Activated B cell treated with CpG ODN at 0.5 μM for 24 hours (primary cell): ENCODE data around the gene KIAA1549. TPM values are rescaled to one million over a fixed set of nuclear protein-coding genes. Genes with fewer than 3 reads are reported as not detected.

Source experiments
- ATAC-seq: fragments of 200-7000 bp; cut with Tn5 transposase; one replicate; pipeline ENCODE4 v1.10.0; 2021; ENCODE audit warnings: low read depth, mild to moderate bottlenecking, moderate library complexity
- CTCF ChIA-PET: fragments of 350-600 bp; sonication (Branson Sonifier 250); formaldehyde crosslinking; loops from one replicate; lab custom pipeline; 2021; ENCODE audit warnings: antibody characterized with exemption; lab: Charles Lee
- POLR2A ChIA-PET: fragments of 350-600 bp; sonication (Branson Sonifier 250); formaldehyde crosslinking; loops from one replicate; lab custom pipeline; 2021; ENCODE audit warnings: antibody characterized with exemption; lab: Charles Lee
- DNase-seq: peaks from one replicate; pipeline ENCODE4 v3.0.0; 2022
- H3K27ac Mint-ChIP-seq: one replicate; pipeline ENCODE4 v1.8.0; 2020; ENCODE audit warnings: mixed read lengths
- H3K27me3 Mint-ChIP-seq: one replicate; pipeline ENCODE4 v1.8.0; 2021; ENCODE audit warnings: mixed read lengths
- H3K36me3 Mint-ChIP-seq: one replicate; pipeline ENCODE4 v1.8.0; 2021; ENCODE audit warnings: low read depth, mixed read lengths
- H3K4me1 Mint-ChIP-seq: one replicate; pipeline ENCODE4 v1.8.0; 2021; ENCODE audit warnings: mixed read lengths
- H3K4me3 Mint-ChIP-seq: one replicate; pipeline ENCODE4 v1.8.0; 2020; ENCODE audit warnings: mild to moderate bottlenecking, mixed read lengths
- H3K9me3 Mint-ChIP-seq: one replicate; pipeline ENCODE4 v1.8.0; 2020; ENCODE audit warnings: mixed read lengths
- intact Hi-C: fragments of 100-400 bp; cut with micrococcal nuclease; formaldehyde crosslinking; loops from one replicate; pipeline ENCODE4 v1.15.1; 2024
- total RNA-seq: library from RNA; stranded (reverse); gene quantifications from 2 replicates; pipeline ENCODE4 v1.2.3, GENCODE V29; 2022
- TF ChIP-seq, protein P1 (sequence below): fragments of 200-600 bp; IDR thresholded peaks from one replicate; pipeline ENCODE4 v1.8.0; 2022; ENCODE audit warnings: antibody characterized with exemption, mild to moderate bottlenecking

Gene KIAA1549
- total RNA-seq, 1 donor from 2014 or later: 0.42 TPM

DNA sequence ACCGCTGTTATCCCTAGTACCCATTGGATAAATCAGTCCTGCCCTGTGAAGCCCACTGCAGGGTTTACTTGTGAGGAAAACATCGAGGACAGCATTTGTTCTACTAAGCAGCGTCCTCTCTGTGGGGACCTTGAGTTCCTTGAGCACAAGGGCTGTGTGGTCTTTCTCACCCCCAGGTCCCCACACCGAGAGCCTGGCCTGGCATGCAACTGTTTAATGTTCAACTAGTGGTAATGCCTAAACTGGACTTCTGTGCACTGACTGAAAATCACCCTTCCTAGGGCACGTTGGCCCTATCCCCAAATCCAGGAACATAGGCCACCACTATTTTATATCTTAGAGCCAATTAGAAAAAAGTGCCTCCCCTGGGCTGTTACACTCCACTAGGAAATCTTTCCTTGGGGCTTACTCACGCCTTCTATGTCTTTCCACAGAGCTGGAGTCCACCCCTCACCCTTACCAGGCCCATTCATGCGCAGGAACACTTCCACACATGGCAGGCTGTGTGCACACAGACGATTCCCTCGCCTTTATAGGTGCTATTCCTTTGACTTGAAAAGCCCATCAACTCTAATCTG is 185.1 kb downstream of the KIAA1549 start:
- Mint-ChIP-seq H3K9me3 (no peaks in the 10 kb centered on the region), H3K36me3 (no peaks in the 10 kb centered on the region), H3K27ac (no peak overlapping the region), H3K4me1 (no peaks in the 10 kb centered on the region), H3K4me3 (no peak overlapping the region), H3K27me3 (peaks cover 2% of the 10 kb centered on the region)
- intact Hi-C loops: no loop called here
- CTCF ChIA-PET: no interaction called here
- TF ChIP-seq, protein P1, sequence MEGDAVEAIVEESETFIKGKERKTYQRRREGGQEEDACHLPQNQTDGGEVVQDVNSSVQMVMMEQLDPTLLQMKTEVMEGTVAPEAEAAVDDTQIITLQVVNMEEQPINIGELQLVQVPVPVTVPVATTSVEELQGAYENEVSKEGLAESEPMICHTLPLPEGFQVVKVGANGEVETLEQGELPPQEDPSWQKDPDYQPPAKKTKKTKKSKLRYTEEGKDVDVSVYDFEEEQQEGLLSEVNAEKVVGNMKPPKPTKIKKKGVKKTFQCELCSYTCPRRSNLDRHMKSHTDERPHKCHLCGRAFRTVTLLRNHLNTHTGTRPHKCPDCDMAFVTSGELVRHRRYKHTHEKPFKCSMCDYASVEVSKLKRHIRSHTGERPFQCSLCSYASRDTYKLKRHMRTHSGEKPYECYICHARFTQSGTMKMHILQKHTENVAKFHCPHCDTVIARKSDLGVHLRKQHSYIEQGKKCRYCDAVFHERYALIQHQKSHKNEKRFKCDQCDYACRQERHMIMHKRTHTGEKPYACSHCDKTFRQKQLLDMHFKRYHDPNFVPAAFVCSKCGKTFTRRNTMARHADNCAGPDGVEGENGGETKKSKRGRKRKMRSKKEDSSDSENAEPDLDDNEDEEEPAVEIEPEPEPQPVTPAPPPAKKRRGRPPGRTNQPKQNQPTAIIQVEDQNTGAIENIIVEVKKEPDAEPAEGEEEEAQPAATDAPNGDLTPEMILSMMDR: no peak
- ATAC-seq (no peak), DNase-seq (no peak)
- POLR2A ChIA-PET: no interaction called here

DNA sequence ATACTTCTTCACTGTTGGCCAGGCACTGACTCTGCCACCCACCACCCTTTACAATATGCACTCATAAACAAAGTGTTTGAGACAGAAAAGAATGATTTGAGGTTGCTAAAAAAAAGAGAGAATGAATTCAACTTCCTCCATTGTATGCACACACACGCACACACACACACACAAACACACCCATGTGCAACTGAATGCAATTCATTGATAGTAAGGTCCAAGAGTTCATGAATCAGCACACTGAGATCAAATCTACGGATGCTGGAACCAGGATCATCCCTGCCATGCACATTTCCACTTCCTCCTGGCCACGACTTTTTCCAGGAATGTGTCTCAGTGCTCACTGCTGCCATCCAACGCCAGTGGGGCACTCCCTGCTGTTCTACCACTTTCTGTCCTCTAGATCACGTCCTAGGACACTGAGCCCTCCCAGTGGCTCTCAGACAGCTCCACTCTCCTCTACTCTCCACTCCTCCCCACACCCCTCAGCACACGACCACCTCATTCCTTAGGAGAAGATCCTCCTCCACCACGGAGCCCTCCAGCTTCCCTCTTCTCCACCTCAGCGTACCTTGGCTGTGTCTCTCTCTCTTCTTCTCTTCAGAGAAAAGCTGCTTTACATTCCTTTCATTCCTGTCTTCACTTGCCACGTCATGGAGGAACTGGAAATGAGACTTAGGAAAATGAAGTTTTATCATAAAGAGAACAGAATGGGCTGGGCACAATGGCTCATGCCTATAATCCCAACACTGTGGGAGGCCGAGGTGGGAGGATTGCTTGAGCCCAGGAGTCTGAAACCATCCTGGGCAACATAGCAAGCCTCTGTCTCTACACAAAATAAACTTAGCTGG is 195.4 kb downstream of the KIAA1549 start:
- ChIA-PET CTCF (no interaction called here), POLR2A (no interaction called here)
- no peak for DNase-seq
- H3K9me3 Mint-ChIP-seq: peaks cover 11% of the 10 kb centered on the region
- TF ChIP-seq, protein P1: no peak
- peaks cover 3% of the 10 kb centered on the region for H3K27me3 Mint-ChIP-seq
- no peak for ATAC-seq
- intact Hi-C loops: no loop called here
- no peak overlapping the region for H3K4me3 Mint-ChIP-seq
- no peaks in the 10 kb centered on the region for H3K36me3 Mint-ChIP-seq
- no peak overlapping the region for H3K27ac Mint-ChIP-seq
- H3K4me1 Mint-ChIP-seq: no peaks in the 10 kb centered on the region

DNA sequence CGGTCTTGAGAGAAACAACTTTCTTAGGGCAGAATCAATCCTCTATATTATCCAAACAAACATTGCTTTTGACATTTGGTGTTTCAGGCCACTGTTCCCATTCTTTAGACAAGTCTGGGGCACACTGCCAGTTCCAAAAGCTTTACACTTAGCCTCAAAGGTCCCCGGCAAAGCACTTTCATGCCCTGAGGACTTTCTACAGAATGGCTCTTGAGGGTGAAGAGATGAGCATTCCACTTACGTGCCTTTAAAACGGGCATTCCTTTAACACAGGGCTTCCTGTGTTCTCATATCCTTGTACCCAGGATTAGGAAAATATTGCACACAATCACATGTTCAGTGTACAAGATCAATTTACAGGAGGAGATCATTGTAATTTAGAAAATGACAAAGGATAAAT is 196.5 kb downstream of the KIAA1549 start:
- ATAC-seq (no peak), DNase-seq (no peak)
- Mint-ChIP-seq H3K4me1 (no peaks in the 10 kb centered on the region), H3K27ac (no peak overlapping the region), H3K9me3 (peaks cover 11% of the 10 kb centered on the region), H3K36me3 (no peaks in the 10 kb centered on the region), H3K27me3 (peaks cover 3% of the 10 kb centered on the region), H3K4me3 (no peak overlapping the region)
- CTCF ChIA-PET: no interaction called here
- intact Hi-C loops: no loop called here
- POLR2A ChIA-PET: no interaction called here
- TF ChIP-seq, protein P1: no peak

Other genes starting within 250 kb of the KIAA1549 start
- not detected in 2 replicates for gene TMEM213, start 183.4 kb downstream of the KIAA1549 start, total RNA-seq
- gene ATP6V0A4, start 183.2 kb downstream of the KIAA1549 start, total RNA-seq: not detected in 2 replicates
- gene ZC3HAV1L, start 54.7 kb upstream of the KIAA1549 start, total RNA-seq: 1.6 and 1.8 TPM in 2 replicates
- gene ZC3HAV1, start 128.3 kb upstream of the KIAA1549 start, total RNA-seq: 76.3 and 80.7 TPM in 2 replicates
- 19.5 and 21.0 TPM in 2 replicates for gene UBN2, start 249.8 kb upstream of the KIAA1549 start, total RNA-seq